Chondrocyte (in vitro differentiated cells): ENCODE measurements around the gene NRG2. TPM values are rescaled to one million over a fixed set of nuclear protein-coding genes. Genes with fewer than 3 reads are reported as not detected.

Source experiments
- DNase-seq: peaks from one replicate; pipeline ENCODE4 v3.0.0; 2021; ENCODE audit warnings: mixed read lengths, low spot score
- H3K27ac Mint-ChIP-seq: one replicate; pipeline ENCODE4 v1.8.0; 2021; ENCODE audit warnings: mild to moderate bottlenecking, moderate library complexity, mixed read lengths; ENCODE audit not compliant: unreplicated experiment
- H3K27me3 Mint-ChIP-seq: 2 replicates; pipeline ENCODE4 v1.8.0; 2021; ENCODE audit warnings: low read depth, mixed read lengths
- H3K36me3 Mint-ChIP-seq: 2 replicates; pipeline ENCODE4 v1.8.0; 2021; ENCODE audit warnings: low read depth, mixed read lengths
- H3K4me1 Mint-ChIP-seq: 2 replicates; pipeline ENCODE4 v1.8.0; 2021; ENCODE audit warnings: low read depth, mild to moderate bottlenecking, mixed read lengths
- H3K4me3 Mint-ChIP-seq: one replicate; pipeline ENCODE4 v1.8.0; 2021; ENCODE audit warnings: mild to moderate bottlenecking, moderate library complexity, mixed read lengths; ENCODE audit not compliant: unreplicated experiment
- H3K9me3 Mint-ChIP-seq: 2 replicates; pipeline ENCODE4 v1.8.0; 2021; ENCODE audit warnings: low read depth, mixed read lengths
- total RNA-seq: library from RNA; stranded (reverse); gene quantifications from 3 replicates; pipeline ENCODE4 v1.2.1, GENCODE V29; 2021
- TF ChIP-seq, protein P1 (sequence below): fragments of 200-600 bp; sonication (generic); IDR thresholded peaks from 2 replicates; pipeline ENCODE4 v1.5.0; 2021; ENCODE audit warnings: antibody characterized with exemption, mild to moderate bottlenecking, moderate library complexity

The NRG2 gene
- total RNA-seq, 1 donor from 2014 or later: 0.27 TPM

DNA sequence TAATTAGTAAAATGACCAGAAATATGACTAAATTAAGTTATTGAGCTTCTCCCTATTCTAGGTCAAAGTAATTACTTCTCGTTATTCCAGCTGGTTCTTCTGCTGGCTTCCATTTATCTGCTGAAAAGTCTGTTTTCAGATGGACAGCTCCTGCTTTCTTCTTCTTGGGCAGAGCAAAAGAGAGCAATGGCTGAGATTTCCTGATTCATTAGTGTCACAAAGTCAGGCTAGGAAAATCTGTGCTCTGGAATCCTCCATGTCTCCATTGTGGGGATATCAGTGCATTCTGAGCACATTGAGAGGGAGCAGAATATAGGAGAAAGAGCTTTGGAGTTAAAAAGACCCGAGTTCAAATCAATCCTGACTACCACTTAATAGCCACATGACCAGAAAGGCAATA is 33.7 kb upstream of the NRG2 start:
- TF ChIP-seq, protein P1, sequence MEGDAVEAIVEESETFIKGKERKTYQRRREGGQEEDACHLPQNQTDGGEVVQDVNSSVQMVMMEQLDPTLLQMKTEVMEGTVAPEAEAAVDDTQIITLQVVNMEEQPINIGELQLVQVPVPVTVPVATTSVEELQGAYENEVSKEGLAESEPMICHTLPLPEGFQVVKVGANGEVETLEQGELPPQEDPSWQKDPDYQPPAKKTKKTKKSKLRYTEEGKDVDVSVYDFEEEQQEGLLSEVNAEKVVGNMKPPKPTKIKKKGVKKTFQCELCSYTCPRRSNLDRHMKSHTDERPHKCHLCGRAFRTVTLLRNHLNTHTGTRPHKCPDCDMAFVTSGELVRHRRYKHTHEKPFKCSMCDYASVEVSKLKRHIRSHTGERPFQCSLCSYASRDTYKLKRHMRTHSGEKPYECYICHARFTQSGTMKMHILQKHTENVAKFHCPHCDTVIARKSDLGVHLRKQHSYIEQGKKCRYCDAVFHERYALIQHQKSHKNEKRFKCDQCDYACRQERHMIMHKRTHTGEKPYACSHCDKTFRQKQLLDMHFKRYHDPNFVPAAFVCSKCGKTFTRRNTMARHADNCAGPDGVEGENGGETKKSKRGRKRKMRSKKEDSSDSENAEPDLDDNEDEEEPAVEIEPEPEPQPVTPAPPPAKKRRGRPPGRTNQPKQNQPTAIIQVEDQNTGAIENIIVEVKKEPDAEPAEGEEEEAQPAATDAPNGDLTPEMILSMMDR: no peak
- Mint-ChIP-seq H3K9me3 (no peaks in the 10 kb centered on the region), H3K36me3 (no peaks in the 10 kb centered on the region), H3K27ac (no peak overlapping the region), H3K4me3 (no peak overlapping the region), H3K4me1 (peaks cover 3% of the 10 kb centered on the region), H3K27me3 (peaks cover 47% of the 10 kb centered on the region)
- no peak for DNase-seq

DNA sequence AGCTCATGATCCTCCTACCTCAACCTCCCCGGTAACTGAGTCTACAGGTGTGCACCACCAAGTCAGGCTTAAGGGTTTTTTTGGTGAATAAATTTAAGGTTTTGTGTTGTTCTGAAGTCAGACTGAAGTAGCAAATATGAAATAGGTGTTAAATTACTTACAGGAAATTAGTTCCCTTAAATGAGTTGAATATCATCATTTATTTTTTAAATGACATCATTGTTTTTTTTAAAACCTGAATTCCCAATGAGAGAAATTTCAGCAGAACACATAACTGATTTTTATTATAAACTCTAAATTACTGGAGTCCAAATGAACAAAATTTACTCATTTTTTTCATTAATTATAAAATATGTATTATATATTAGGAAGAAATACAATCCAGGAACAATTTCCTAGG is 33.0 kb upstream of the NRG2 start:
- H3K9me3 Mint-ChIP-seq: no peaks in the 10 kb centered on the region
- no peak overlapping the region for H3K27ac Mint-ChIP-seq
- H3K4me1 Mint-ChIP-seq: peaks cover 3% of the 10 kb centered on the region
- no peak overlapping the region for H3K4me3 Mint-ChIP-seq
- no peak for DNase-seq
- H3K27me3 Mint-ChIP-seq: peaks cover 48% of the 10 kb centered on the region
- TF ChIP-seq, protein P1: no peak
- no peaks in the 10 kb centered on the region for H3K36me3 Mint-ChIP-seq

DNA sequence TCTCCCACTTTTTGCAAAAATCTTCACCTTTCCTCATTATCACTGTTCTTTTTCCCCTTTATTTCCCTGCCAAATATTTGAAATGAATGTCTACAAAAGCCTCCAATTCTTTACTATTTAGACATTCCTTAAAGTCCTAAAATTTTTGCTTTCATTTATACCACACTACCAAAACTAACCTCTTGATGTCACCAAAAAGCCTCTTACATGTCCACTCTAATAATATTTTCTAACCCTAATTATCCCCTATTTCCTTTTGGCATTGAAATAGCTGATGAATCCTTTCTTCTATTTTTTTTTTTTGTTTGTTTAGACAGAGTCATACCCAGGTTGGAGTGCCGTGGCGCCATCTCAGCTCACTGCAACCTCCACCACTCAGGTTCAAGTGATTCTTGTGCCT is 32.3 kb upstream of the NRG2 start:
- H3K4me3 Mint-ChIP-seq: no peak overlapping the region
- peaks cover 45% of the 10 kb centered on the region for H3K27me3 Mint-ChIP-seq
- no peaks in the 10 kb centered on the region for H3K36me3 Mint-ChIP-seq
- DNase-seq: no peak
- H3K4me1 Mint-ChIP-seq: peaks cover 3% of the 10 kb centered on the region
- no peaks in the 10 kb centered on the region for H3K9me3 Mint-ChIP-seq
- no peak overlapping the region for H3K27ac Mint-ChIP-seq
- TF ChIP-seq, protein P1: peak; percentile 66

DNA sequence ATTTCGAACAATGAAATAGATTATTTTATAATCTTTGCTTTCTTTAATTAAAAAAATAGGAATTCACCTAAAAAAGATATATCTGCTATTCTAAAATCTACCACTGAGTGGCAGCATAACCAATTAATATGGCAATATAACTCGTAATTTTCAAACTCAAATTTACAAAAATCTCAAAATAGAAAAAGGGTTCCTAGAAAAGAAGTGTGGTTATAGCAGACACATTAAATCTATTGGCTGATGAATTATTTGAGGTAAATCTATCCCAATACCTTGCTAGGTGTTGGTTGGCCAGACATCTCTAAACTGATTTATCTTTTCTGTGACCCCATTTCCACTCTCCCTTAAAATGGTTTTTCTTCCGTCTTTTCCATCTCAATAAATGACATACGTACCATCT is 30.2 kb upstream of the NRG2 start:
- DNase-seq: no peak
- TF ChIP-seq, protein P1: peak; percentile 94
- Mint-ChIP-seq H3K36me3 (no peaks in the 10 kb centered on the region), H3K4me3 (no peak overlapping the region), H3K4me1 (peaks cover 3% of the 10 kb centered on the region), H3K27me3 (peaks cover 53% of the 10 kb centered on the region), H3K27ac (no peak overlapping the region), H3K9me3 (no peaks in the 10 kb centered on the region)

DNA sequence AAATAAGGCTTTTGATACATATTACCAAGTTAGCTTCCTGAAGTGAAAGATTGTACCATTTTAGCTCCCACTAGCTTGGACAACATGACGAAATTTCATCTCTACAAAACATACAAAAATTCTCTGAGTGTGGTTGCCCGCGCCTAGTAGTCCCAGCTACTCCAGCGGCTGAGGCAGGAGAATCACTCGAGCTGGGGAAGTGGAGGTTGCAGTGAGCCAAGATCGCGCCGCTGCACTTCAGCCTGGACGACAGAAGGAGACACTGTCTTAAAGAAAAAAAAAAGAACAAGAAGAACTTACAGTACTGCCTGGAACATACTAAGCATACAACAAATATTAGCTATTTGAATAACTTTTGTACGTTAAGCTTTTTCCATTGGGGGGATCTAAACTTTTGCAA is 29.7 kb upstream of the NRG2 start:
- Mint-ChIP-seq H3K27ac (no peak overlapping the region), H3K4me1 (peaks cover 3% of the 10 kb centered on the region), H3K27me3 (peaks cover 55% of the 10 kb centered on the region), H3K4me3 (no peak overlapping the region), H3K36me3 (no peaks in the 10 kb centered on the region), H3K9me3 (no peaks in the 10 kb centered on the region)
- TF ChIP-seq, protein P1: no peak
- DNase-seq: no peak
